HS-27A (cell line): ENCODE data around the gene MYH2.
"Not testable (repeated sequence)": the region's sequence is repeated elsewhere in the genome, so short reads cannot be mapped to it uniquely, and the experiment has no call there.

Experiments used
- DNase-seq: peaks from one replicate; pipeline ENCODE4 v3.0.0-alpha.2; 2012; ENCODE audit warnings: low read depth, missing footprints

The MYH2 gene

DNA sequence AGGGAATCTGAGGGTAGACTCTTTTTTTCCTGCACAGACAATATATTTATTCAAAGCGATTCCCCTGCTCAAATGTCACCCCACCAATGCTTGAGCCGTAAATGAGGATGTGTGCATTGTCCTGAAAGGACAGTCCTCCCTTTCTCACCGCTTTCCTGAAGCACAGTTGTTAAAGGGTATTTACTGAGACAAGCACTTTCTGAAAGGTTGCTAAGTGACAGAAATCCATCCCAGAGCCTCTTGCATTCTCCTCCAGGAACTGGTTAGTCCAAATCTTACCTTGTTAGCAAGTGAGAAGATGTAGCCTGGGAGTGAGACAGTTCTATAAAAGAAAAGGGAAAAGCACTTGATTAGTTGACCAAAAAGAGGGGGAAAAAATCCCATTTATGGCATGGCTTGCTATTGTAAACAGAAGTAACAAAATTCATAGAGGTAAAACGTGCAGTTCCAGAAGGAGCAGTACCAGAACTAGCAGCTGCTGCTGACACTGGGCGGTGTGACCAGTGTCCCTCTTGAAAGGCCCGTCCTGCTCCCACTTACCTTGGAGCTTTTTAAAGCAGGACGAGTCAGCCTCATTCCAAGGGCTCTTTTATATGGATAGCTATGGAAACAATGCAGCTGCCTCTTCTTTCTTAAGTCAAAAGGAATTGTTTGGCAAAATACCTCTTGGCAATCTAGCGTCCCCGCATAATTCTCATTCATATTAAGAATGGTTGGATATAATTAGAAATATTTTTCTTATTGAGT, at the start of gene MYH2:
TSS of gene MYH2 (minus strand) at position 563 of the 747 bp plus-strand sequence. CDS start 1,738 bp downstream, outside the sequence.
- DNase-seq, result no peak

DNA sequence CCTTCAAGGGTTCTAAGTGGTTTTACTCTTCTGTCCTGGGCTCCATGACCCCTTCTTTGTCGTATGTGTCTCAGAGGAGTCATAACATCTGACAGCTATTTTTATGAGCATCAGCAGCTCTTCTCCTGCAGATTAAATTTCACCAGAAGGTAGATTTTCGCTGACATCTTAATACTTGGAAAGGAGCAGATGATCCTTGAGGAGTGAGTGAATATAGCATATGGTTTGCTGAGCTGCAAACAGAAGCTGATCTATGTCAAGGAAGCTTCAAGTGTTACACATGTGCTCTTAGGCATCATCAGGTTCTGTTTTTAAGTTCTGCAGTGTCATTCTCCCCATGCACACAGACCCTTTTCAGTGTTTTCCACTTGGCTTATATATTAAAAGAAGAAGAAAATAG, 49.2 kb upstream of the MYH2 start:
- no peak for DNase-seq

DNA sequence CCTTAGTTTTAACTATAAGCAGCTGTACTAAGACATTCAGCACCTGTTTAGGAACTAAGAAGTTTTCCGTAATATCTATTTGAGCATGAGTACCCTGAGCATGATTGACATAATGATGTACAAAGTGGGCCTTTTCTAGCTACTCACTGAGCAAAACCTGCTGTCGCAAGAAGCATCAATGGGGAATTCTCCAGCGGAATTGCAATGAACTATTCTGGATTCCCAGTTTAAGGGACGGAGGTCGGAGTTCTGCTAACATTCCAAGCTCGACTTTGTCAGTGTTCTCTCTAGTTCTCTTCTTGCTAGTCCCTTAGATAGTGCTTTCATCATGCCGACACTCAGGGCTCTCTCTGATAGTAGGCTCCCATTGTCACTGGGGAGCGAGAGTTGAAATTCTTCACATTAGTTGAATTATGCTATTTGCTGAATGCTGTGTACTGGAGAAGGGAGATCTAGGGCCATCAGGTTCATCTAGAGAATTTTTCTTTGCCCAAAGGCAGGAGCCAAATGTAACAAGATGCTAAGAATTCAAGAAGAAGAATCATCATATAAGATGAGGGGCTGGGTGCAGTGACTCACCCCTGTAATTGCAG, 40.2 kb upstream of the MYH2 start:
- no peak for DNase-seq

DNA sequence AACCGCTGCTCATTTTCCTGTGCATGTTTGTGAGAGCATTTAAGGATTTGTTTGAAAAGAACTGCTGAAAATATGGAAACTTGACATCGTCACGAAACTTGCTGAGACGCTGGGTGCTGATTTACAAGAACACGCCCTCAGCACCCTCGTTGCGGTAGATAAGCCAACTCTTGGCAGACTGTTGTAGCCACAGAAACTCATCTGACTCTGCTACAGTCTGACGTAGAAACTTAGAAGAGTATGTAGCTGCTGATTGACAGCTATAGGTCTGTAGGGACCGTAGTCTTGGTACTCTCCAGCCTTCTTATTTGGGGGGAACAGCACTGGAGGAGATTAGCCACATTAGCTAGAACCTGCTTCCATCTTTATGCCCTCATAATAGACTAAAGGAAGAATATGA, 36.1 kb upstream of the MYH2 start:
- DNase-seq, result no peak

DNA sequence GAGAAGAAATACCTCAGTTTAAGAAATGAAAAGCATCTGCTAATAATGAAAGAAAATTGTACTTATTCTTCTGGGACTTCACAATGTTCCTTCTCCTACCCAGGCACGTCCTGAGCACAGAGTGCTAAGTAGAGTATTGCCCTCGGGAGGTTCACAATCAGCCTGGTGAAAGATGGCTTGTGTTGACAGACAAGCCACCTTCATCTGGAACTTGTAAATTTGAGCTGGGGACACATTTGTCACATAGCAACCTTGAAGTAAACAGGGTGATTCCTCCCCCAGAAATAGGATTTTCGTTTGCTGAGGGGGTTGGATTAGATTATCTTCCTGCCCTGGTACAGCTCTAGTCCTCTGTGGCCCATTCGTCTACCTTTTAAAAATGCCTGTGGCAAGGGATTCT, 34.4 kb upstream of the MYH2 start:
- no peak for DNase-seq

DNA sequence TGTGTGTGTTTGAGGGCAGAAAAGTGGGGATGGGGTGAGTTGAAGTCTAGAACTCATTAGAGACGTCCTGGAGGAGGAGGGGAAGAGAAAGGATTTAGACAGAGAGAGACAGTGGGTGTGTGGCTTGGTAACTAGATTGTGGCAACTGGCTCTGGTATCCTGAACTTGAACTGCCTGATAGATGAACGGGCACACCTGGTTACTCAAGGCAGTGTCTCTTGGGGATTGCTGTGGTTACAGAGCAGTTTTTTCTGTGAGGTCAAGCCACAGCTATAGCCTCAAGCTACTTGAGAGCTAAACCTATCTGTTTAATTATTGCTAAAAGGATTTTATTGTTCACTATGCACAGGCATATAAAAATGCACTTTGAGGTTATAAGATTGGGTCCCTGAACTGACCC, 29.8 kb upstream of the MYH2 start:
- DNase-seq, result no peak

DNA sequence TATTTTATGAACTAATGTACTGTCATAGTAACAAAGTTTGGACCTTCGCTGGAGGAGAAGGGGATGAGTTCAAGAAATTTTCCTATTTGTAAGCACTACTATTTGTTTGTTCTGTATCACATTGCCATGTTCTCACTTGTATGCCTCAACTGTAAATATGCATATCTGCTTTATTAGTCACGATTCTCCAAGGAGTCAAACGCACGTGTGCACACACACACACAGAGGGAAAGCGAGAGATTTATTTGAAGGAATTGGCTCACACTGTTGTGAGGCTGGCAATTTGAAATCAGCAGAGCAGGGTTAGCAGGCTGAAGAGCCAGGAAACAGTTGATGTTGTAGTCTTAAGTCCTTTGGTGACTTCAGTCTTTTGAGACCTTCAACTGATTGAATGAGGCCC, 24.9 kb upstream of the MYH2 start:
- DNase-seq, result peak; percentile 11

DNA sequence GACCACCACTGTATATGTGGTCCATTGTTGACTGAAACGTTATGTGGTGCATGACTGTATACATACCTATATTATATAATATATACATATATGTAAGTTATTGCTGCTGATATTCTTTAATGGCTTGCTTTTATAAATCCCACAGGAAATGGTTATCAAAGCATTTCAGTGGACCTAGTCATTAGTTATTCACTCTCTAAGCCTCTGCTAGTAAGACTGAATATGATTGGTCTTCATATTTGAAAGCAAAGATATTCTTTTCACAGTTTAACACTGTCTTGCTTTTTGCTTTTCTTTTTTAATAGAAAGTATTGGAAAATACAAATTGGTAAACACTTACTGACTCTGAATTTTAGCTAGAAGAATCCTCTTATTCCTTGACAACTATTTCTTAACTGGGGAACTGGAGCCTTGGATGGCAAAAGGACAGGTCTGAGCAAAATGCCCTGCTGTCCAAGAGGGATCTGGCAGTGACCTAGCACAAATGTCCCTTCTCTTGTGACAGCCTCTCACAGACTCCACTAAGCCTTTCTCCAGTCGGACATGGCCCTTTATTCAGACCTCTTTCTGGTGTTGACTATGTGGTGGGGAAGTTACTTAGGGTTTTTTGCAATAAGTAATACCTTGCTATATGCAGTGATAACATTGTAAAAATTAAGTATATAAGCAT, 14.7 kb upstream of the MYH2 start:
- DNase-seq, result no peak

DNA sequence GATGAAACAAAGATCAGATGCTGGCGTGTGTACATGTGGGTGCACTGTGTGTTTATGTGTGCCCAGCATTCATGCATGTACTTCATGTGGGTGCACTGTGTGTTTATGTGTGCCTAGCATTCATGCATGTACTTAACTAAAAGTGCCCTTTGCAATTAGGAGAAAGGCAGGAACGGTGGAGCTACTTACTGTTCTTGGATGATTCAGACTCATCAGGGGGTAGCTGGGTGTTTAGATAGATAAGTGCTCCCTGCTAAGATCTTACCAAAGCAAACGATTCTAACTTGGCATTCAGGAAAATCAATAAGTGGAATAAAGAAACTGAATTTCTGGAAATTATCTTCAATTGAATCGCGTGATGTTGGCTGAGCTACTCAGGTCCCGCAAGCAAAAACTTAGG, 8.6 kb upstream of the MYH2 start:
- no peak for DNase-seq

DNA sequence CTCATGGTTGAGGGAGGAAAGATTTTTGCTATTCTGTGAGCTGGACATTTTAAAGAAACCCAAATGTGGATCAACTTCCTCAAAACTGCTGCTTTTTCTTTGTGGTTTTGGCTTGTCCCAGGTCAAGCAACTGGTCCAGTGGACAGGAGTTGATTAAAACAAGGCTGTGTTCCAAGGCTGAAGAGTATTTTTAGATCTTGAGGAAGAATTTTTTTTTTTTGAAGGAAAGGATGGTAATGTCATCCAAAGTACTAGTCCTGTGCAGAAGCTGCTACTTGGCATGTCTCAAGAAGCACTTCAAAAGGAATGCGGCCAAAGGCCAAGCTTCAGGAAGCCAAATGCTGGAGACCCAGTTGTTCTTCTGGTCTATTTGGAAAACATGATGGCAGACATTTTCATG, 8.0 kb upstream of the MYH2 start:
- DNase-seq, result no peak

DNA sequence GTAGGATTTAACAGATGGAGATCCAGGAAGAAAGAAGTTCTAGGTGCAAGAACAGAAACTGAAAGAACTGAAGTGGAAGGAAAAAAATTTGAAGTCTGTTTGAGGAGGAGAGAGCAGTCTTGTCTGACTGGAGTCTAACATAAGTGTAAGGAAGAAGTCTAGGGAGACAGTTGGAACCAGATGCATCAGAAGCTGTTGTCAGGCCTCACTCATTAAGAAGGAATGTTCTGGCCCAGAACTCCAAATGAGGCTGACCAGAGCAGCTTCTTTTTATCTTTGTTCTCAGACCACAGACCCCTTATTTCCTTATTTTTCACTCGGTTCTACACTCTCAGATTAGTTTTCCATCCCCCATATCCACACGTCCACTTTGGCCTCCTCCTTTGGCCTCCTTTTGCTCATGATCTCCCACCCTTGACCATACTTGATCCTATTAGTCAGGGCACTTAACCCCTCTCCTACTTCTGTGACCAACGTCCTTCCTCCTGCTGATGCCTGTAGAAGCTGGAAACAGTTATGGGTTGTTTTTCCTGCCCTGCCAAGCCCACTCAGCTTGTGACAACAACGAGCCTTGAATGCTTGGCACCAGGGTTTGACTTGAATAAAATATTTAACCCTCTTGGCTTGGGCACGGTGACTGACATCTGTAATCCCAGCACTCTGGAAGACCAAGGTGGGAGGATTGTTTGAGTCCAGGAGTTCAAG, 7.0 kb upstream of the MYH2 start:
- no peak for DNase-seq

DNA sequence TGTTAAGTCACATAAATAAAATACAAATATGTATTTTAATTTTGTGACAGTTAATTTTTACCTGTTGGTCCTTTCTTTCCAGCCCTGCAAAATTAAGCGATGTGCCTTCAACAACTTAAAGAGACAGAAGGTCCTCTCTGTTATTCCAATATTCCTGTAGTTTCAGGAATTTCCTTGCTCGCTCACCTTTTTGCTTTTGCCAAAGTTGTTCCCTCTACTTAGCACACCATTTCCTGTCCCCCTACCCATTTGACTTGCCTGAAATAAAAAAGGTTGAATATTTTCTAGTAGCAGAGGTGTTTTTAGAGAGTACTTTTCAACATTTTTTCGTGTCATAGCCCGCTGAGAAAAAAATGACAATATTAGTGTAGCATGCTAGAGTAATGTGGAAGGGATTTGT, 556 bp upstream of the MYH2 start:
- DNase-seq, result no peak

DNA sequence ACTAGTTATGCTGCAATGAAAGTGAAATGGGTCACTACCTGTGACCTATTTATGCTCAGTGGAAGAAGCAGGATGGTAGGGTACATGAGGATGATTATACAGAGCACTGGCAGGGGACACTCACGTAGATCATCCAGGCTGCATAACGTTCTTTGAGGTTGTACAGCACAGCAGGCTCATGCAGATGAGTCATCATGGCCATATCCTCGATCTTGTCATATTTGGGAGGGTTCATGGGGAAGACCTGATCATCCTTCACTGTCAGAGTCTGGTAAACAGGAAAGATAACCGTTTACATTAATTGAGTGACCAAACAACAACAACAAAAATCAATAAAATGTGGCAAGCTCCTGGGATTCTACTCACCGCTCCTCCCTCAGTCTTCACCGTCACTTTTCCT, 2.1 kb downstream of the MYH2 start:
- no peak for DNase-seq

DNA sequence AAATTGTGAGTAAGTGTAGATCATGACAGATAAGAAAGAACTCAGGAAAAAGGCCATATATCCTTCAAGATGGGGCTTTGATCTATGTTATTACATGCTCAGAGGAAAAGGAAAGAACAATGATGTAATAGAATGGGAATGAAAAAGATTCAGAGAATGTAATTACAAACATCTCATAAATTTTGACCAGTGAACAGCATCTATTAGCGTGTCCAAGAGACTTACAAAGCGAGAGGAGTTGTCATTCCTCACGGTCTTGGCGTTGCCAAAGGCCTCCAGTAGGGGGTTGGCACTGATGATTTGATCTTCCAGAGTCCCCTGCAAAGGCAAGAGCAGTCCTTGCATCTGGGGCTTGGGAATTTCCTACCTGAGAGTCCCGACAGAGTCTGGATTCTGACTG, 6.0 kb downstream of the MYH2 start:
- peak; percentile 19 for DNase-seq

DNA sequence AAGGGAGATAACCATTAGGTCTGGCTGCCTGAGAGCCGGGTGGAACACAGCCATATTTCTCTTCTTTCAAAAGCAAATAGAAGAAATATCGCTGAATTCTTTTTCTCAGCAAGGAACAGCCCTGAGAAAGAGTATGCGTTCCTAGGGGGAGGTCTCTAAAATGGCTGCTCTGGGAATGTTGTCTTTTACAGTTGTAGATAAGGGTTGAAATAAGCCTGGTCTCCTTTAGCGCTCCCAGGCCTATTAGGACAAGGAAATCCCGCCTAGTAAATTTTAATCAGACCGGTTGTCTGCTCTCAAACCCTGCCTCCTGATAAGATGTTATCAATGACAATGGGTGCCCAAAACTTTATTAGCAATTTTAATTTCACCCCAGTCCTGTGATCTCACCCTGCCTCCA, 8.3 kb downstream of the MYH2 start:
- not testable (repeated sequence) for DNase-seq

DNA sequence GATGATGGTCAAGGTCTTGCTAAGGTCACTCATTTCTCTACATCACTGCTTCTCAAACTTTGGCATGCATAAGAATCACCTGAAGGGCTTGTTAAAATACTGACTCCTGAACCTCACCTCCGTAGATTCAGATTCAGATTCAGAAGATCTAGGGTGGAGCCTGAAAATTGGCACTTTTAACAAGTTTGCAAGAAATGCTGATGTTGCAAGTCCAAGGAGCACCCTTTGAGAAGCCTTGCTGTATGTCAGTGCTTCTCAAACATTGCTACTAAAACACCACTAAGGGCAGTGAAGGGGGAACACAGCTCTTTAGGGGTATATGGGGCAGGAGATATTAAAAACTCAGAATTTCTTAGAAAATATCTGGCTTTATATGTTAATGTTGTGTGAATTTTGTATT, 17.4 kb downstream of the MYH2 start:
- DNase-seq, result no peak

DNA sequence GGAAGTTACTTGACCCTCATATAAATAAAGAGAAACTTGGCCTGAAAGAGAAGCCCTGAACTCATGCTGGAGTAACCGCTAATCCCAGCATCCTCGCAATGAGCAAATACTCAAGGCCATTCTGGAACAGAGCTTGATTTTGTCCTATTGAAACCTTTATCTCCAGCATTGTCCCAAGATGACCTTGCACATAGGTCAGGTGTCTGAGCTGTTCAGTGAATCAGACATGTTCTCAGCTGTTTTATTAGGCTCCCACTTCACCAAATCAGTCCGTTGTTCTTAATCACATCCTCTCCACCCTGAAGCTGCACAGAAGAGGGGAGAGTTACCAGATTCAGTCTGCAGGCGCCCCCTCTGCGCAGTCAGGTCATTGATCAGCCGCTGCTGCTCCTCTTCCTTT, 22.0 kb downstream of the MYH2 start:
- no peak for DNase-seq

DNA sequence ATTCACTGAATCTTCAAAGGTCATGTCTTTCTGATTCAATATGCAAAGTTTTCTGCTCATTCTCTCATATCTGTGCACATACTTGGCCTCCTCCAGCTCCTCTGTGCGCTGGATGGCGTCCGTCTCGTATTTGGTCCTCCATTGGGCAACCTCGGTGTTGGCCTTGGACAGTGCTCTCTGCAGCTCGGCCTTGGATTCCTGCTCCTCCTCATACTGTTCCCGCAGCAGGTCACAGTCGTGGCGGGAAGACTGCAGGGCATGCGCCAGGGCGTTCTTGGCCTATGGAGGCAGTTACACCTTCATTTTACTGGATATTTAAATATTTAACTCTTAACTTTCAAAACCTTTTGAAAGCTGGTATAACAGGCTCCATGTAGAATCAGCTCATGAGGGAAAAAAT, 22.9 kb downstream of the MYH2 start:
- no peak for DNase-seq

DNA sequence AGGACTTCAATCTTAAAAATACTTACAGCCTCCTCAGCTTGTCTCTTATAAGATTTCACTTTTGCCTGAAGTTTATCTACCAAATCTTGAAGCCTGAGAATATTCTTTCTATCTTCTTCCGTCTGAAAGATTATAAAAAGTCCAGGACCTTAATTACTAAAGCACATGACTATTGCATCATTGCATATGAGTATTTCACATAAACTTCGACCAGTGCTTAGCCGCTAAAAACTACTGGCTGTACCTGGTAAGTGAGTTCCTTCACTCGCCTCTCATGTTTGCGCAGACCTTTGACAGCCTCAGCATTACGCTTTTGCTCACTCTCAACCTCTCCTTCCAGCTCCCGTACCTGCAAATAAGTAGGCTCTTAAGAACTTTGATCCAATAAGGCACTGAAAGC, 26.4 kb downstream of the MYH2 start:
- no peak for DNase-seq

DNA sequence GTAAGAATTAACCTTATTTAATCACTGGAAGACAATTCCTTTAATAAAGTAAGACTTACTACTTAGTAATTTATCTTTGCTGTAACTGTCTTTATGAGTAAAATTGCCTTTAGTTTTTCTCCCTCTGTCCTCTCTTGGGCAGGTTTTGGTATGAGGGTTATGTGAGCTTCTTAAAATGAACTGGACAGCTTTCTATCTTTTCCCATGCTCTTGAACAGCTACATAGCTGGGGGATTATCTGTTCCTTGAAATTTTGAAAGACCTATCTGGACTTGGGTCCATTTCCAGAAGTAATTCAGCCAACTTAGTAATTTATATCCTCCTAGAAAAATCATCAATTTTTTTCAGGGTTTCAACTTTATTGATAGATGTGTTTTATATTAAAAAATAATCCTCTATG, 27.5 kb downstream of the MYH2 start:
- no peak for DNase-seq

DNA sequence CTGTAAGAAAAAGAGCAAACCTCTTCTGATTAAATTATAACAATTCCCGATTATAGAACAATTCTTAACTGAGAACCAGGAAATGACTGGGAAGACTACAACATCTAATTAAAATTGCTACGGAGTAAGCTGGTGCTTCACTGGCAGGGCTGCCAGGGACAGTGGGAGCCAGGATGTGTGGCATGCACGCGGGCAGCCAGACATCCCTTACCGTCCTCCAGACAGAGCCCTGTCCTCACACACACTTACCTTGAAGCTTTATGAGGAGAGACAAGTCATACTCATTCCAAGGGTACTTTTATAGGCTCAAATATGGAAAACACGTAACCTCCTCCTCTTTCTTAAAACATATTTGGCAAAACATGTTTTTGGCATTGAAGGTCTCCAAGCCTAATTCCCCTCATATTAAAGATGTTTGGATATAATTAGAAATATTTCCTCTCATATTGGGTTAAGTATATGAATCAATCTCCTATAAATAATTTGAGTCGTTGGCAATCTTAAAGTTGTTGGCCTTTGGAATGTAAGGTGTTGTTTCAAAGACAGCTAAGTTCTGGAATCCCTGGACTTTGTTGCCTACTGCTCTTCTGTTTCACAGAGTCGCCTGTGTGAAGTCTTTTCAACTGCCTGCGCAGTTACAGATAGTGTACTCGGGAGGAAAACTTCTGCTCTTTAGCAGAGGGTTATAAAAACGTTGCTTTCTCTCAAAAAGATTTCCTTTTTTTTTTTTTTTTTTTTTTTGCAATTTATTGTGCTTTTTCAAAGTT, 31.0 kb downstream of the MYH2 start, which contains the start of gene MYH1:
TSS of gene MYH1 (minus strand) at position 272 of the 767 bp plus-strand sequence. CDS start 1,900 bp downstream, outside the sequence.
- DNase-seq, result no peak

DNA sequence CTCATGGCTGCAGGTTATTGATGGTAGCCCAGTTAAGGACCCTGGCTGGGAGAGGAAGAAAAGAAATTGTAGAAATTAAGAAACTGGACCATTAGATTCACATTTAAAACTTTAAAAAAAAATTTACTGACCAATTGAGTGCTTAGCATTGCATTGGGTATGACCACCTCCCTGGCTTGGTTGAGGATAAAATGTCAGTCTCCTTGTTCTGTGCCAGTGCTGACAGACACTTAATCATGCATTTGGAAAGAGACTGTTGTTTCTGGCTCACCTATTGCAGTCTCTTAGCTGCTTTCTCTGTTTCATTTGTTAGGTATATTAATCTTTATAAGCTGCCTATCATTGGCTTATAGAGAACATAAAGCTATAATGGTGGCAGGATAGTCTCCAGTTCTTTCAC, 32.8 kb downstream of the MYH2 start:
- DNase-seq, result no peak
